ENCODE measurements around the gene CXCL6. TPM values are rescaled to one million over a fixed set of nuclear protein-coding genes. Genes with fewer than 3 reads are reported as not detected.

Gene CXCL6
- total RNA-seq, 1 experiment from 2014 or later: not detected

DNA sequence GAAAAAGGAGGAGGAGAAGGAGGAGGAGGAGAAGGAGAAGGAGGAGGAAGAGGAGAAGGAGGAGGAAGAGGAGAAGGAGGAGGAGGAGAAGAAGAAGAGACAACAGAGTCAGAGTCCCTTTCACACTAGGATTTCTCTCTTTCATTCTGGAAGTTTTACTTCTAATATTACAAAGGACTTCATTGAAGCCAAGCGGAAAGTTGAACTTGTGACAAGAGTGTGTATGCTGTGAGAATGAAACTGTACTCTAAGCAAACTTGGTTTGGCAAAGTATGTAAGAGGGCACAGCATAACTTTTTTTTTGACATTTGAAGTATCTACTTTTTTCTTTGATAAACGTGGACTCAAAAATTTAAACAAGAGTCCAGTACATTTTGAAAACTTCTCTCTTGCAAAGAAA is 48.1 kb upstream of the CXCL6 start:
- H3K4me1 ChIP-seq (ENCODE audit: control insufficient read depth in 1 of 2, insufficient read depth in 2 of 2, low read length in 2 of 2): no peaks in the 10 kb centered on the region
- no peak overlapping the region for H2AFZ ChIP-seq (ENCODE audit: low read depth, low read length, poor library complexity, severe bottlenecking)
- ChIA-PET CTCF (no interaction called here), RAD21 (ENCODE audit: low non-redundant PET in 1 of 2, low total read pairs in 2 of 2, uncharacterized antibody in 2 of 2, unreplicated experiment in 2 of 2) (no interaction called here), POLR2A (no interaction called here)
- no peak for TF ChIP-seq SIN3A (IDR thresholded peaks at IDR 0.05; ENCODE audit: low read depth)
- TF ChIP-seq, protein P1, sequence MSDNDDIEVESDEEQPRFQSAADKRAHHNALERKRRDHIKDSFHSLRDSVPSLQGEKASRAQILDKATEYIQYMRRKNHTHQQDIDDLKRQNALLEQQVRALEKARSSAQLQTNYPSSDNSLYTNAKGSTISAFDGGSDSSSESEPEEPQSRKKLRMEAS (IDR thresholded peaks at IDR 0.05): no peak
- TF ChIP-seq, protein P2, sequence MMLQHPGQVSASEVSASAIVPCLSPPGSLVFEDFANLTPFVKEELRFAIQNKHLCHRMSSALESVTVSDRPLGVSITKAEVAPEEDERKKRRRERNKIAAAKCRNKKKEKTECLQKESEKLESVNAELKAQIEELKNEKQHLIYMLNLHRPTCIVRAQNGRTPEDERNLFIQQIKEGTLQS (IDR thresholded peaks at IDR 0.05): no peak
- TF ChIP-seq SP1 (IDR thresholded peaks at IDR 0.05; ENCODE audit: low read depth): no peak
- no peak for TF ChIP-seq CBX3 (IDR thresholded peaks at IDR 0.05; ENCODE audit: low read depth)
- TF ChIP-seq EZH2 (IDR thresholded peaks at IDR 0.05): no peak
- TF ChIP-seq POLR2A (IDR thresholded peaks at IDR 0.05; ENCODE audit: borderline replicate concordance, extremely low read depth, insufficient read depth, insufficient read length): no peak
- TF ChIP-seq ZNF274 (IDR thresholded peaks at IDR 0.05; ENCODE audit: low read depth, low read length): no peak
- TF ChIP-seq, protein P3, sequence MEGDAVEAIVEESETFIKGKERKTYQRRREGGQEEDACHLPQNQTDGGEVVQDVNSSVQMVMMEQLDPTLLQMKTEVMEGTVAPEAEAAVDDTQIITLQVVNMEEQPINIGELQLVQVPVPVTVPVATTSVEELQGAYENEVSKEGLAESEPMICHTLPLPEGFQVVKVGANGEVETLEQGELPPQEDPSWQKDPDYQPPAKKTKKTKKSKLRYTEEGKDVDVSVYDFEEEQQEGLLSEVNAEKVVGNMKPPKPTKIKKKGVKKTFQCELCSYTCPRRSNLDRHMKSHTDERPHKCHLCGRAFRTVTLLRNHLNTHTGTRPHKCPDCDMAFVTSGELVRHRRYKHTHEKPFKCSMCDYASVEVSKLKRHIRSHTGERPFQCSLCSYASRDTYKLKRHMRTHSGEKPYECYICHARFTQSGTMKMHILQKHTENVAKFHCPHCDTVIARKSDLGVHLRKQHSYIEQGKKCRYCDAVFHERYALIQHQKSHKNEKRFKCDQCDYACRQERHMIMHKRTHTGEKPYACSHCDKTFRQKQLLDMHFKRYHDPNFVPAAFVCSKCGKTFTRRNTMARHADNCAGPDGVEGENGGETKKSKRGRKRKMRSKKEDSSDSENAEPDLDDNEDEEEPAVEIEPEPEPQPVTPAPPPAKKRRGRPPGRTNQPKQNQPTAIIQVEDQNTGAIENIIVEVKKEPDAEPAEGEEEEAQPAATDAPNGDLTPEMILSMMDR (IDR thresholded peaks at IDR 0.05 in 2 of 3, conservative IDR thresholded peaks at IDR 0.05 in 1 of 3; ENCODE audit: borderline replicate concordance in 1 of 3, insufficient read depth in 1 of 3, low read depth in 2 of 3, low read length in 2 of 3): no peak
- TF ChIP-seq EZH2phosphoT487 (IDR thresholded peaks at IDR 0.05; ENCODE audit: borderline replicate concordance): no peak
- TF ChIP-seq POLR2AphosphoS5 (IDR thresholded peaks at IDR 0.05; ENCODE audit: low read depth, low read length): no peak
- TF ChIP-seq CEBPB (IDR thresholded peaks at IDR 0.05; ENCODE audit: low read depth): no peak
- TF ChIP-seq, protein P4, sequence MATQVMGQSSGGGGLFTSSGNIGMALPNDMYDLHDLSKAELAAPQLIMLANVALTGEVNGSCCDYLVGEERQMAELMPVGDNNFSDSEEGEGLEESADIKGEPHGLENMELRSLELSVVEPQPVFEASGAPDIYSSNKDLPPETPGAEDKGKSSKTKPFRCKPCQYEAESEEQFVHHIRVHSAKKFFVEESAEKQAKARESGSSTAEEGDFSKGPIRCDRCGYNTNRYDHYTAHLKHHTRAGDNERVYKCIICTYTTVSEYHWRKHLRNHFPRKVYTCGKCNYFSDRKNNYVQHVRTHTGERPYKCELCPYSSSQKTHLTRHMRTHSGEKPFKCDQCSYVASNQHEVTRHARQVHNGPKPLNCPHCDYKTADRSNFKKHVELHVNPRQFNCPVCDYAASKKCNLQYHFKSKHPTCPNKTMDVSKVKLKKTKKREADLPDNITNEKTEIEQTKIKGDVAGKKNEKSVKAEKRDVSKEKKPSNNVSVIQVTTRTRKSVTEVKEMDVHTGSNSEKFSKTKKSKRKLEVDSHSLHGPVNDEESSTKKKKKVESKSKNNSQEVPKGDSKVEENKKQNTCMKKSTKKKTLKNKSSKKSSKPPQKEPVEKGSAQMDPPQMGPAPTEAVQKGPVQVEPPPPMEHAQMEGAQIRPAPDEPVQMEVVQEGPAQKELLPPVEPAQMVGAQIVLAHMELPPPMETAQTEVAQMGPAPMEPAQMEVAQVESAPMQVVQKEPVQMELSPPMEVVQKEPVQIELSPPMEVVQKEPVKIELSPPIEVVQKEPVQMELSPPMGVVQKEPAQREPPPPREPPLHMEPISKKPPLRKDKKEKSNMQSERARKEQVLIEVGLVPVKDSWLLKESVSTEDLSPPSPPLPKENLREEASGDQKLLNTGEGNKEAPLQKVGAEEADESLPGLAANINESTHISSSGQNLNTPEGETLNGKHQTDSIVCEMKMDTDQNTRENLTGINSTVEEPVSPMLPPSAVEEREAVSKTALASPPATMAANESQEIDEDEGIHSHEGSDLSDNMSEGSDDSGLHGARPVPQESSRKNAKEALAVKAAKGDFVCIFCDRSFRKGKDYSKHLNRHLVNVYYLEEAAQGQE (IDR thresholded peaks at IDR 0.05; ENCODE audit: low read depth): no peak
- TF ChIP-seq FOSL1 (IDR thresholded peaks at IDR 0.05; ENCODE audit: low read depth): no peak
- no peak for TF ChIP-seq EGR1 (IDR thresholded peaks at IDR 0.05; ENCODE audit: low read depth)
- TF ChIP-seq TCF7L2 (IDR thresholded peaks at IDR 0.05; ENCODE audit: borderline replicate concordance, extremely low read depth, insufficient read depth, insufficient read length): no peak
- TF ChIP-seq JUND (IDR thresholded peaks at IDR 0.05): no peak
- TF ChIP-seq, protein P5, sequence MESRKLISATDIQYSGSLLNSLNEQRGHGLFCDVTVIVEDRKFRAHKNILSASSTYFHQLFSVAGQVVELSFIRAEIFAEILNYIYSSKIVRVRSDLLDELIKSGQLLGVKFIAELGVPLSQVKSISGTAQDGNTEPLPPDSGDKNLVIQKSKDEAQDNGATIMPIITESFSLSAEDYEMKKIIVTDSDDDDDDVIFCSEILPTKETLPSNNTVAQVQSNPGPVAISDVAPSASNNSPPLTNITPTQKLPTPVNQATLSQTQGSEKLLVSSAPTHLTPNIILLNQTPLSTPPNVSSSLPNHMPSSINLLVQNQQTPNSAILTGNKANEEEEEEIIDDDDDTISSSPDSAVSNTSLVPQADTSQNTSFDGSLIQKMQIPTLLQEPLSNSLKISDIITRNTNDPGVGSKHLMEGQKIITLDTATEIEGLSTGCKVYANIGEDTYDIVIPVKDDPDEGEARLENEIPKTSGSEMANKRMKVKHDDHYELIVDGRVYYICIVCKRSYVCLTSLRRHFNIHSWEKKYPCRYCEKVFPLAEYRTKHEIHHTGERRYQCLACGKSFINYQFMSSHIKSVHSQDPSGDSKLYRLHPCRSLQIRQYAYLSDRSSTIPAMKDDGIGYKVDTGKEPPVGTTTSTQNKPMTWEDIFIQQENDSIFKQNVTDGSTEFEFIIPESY (IDR thresholded peaks at IDR 0.05; ENCODE audit: extremely low read depth, insufficient replicate concordance, low read length): no peak
- TF ChIP-seq ELF1 (IDR thresholded peaks at IDR 0.05; ENCODE audit: borderline replicate concordance, low read depth): no peak
- H3K4me2 ChIP-seq (ENCODE audit: low read length): no peak overlapping the region
- ATAC-seq: no peak
- H4K20me1 ChIP-seq (ENCODE audit: insufficient read depth): no peaks in the 10 kb centered on the region
- no peaks in the 10 kb centered on the region for H3K9me3 ChIP-seq (ENCODE audit: control insufficient read depth in 1 of 2, insufficient read depth in 1 of 2, low read depth in 1 of 2, low read length in 2 of 2)
- H3K27me3 ChIP-seq (ENCODE audit: insufficient read depth, low read length): no peaks in the 10 kb centered on the region
- H3K4me3 ChIP-seq (replicated peaks in 1 of 2; ENCODE audit: low read depth in 1 of 2, low read length in 2 of 2): no peak overlapping the region
- H3K36me3 ChIP-seq (ENCODE audit: control insufficient read depth in 1 of 2, insufficient read depth in 2 of 2, low read length in 2 of 2): no peaks in the 10 kb centered on the region
- no peak for DNase-seq (ENCODE audit: low read depth, low spot score)
- H3K9me2 ChIP-seq (ENCODE audit: insufficient read depth): 0 out of 2 replicates have a peak, but pooled peaks cover 6% of the 10 kb centered on the region
- no peak overlapping the region for H3K9ac ChIP-seq (ENCODE audit: low read length)
- H3K27ac ChIP-seq (ENCODE audit: low read depth, low read length): no peak overlapping the region
- no peaks in the 10 kb centered on the region for H3K79me2 ChIP-seq (ENCODE audit: insufficient read depth, low read length)
- BruUV-seq (replicated peaks): no TSS peak
- intact Hi-C loops (cut with micrococcal nuclease): no loop called here

Data from HCT116 (cell line).